Endothelial cell of umbilical vein (primary cell): Measurements from ENCODE around the gene PVRIG. TPM values are rescaled to one million over a fixed set of nuclear protein-coding genes. Genes with fewer than 3 reads are reported as not detected.
A peak's percentile ranks its signal among the peaks of the same experiment; 100 is the strongest.
"Not testable (repeated sequence)": the region's sequence is repeated elsewhere in the genome, so short reads cannot be mapped to it uniquely, and the experiment has no call there.

Source experiments
- BruUV-seq: library from RNA; stranded (reverse); fragments of 400-500 nt; replicated peaks from 2 replicates; lab custom pipeline; 2021; lab: Mats Ljungman, UMichigan
- CTCF ChIA-PET: fragments of 300-600, 350-600 bp; sonication (Branson Sonifier 250); formaldehyde crosslinking; loops from one replicate; lab custom pipeline; 2021; ENCODE audit warnings: antibody characterized with exemption, inconsistent platforms; lab: Charles Lee
- POLR2A ChIA-PET: fragments of 300-600, 350-600 bp; sonication (Branson Sonifier 250); formaldehyde crosslinking; loops from one replicate; lab custom pipeline; 2021; ENCODE audit warnings: antibody characterized with exemption, inconsistent platforms; lab: Charles Lee
- DNase-seq: peaks from one replicate; pipeline ENCODE4 v3.0.0-alpha.2; 2011; ENCODE audit warnings: low read depth, low spot score
- FAIRE-seq: peaks from 2 replicates; lab custom pipeline; 2011; peaks lifted over from hg19 to GRCh38; lab: Jason Lieb, UNC
- H2AFZ ChIP-seq: 2 replicates; pipeline ENCODE4 v1.6.0; 2012; ENCODE audit warnings: low read depth, low read length, control low read depth, inconsistent platforms
- H3K27ac ChIP-seq: 2 replicates; pipeline ENCODE4 v1.5.1; 2011; ENCODE audit warnings: low read depth, mild to moderate bottlenecking, control low read depth, low read length, moderate library complexity; ENCODE audit not compliant: insufficient read depth
- H3K27me3 ChIP-seq, 2 experiments: 2 replicates each; pipeline versions ENCODE4 v1.6.0 to v1.6.1; 2011; ENCODE audit warnings: low read length in 2 of 2, mixed read lengths in 1 of 2; ENCODE audit not compliant: control insufficient read depth in 2 of 2, insufficient read depth in 2 of 2
- H3K36me3 ChIP-seq, 2 experiments: 2 replicates in 1 of 2; 3 replicates in 1 of 2; pipeline ENCODE4 v1.5.1; 2011; ENCODE audit warnings: low read length in 2 of 2, mild to moderate bottlenecking in 1 of 2, moderate library complexity in 1 of 2; ENCODE audit not compliant: control insufficient read depth in 2 of 2, insufficient read depth in 2 of 2; ENCODE audit errors: extremely low read depth in 1 of 2
- H3K4me1 ChIP-seq: 3 replicates; pipeline ENCODE4 v1.5.1; 2011; ENCODE audit warnings: mild to moderate bottlenecking, low read length; ENCODE audit not compliant: control insufficient read depth, insufficient read depth; ENCODE audit errors: extremely low read depth
- H3K4me2 ChIP-seq: 2 replicates; pipeline ENCODE4 v1.6.1; 2011; ENCODE audit warnings: low read length, control low read depth, mixed read lengths; ENCODE audit not compliant: insufficient read depth
- H3K4me3 ChIP-seq, 3 experiments: fragments of 200-600 bp in 1 of 3; sonication (generic), shearing (Covaris generic) in 1 of 3; replicated peaks in 1 of 3; 2 replicates each; pipeline ENCODE4 v1.5.1; 2011 to 2016; ENCODE audit warnings: control low read depth in 3 of 3, low read length in 3 of 3, mild to moderate bottlenecking in 2 of 3, inconsistent platforms in 1 of 3, low read depth in 1 of 3, moderate library complexity in 1 of 3; ENCODE audit not compliant: insufficient read depth in 1 of 3
- H3K79me2 ChIP-seq: 2 replicates; pipeline ENCODE4 v1.6.0; 2012; ENCODE audit warnings: low read length, inconsistent platforms; ENCODE audit not compliant: control insufficient read depth, insufficient read depth
- H3K9ac ChIP-seq: replicated peaks from 2 replicates; pipeline ENCODE3; 2011; ENCODE audit warnings: low read length, control low read depth; ENCODE audit not compliant: insufficient read depth; ENCODE audit errors: extremely low read depth
- H3K9me1 ChIP-seq: replicated peaks from 3 replicates; pipeline ENCODE4 v1.6.0; 2011; ENCODE audit warnings: mild to moderate bottlenecking, low read length; ENCODE audit not compliant: control insufficient read depth, insufficient read depth; ENCODE audit errors: extremely low read depth
- H3K9me3 ChIP-seq: replicated peaks from 2 replicates; pipeline ENCODE4 v1.5.1; 2012; ENCODE audit warnings: low read length, inconsistent platforms; ENCODE audit not compliant: control insufficient read depth, insufficient read depth
- H4K20me1 ChIP-seq: replicated peaks from 2 replicates; pipeline ENCODE3; 2011; ENCODE audit warnings: mild to moderate bottlenecking, low read length; ENCODE audit not compliant: control insufficient read depth, insufficient read depth; ENCODE audit errors: extremely low read depth
- CTCF ChIP-seq, 2 donors: IDR thresholded peaks; 1 replicate in 1 of 2; 2 replicates in 1 of 2; pipeline ENCODE4 v1.5.1; 2011; ENCODE audit warnings: low read length in 2 of 2, mild to moderate bottlenecking in 2 of 2, moderate library complexity in 2 of 2, control low read depth in 1 of 2, inconsistent platforms in 1 of 2, low read depth in 1 of 2; ENCODE audit not compliant: insufficient read depth in 1 of 2; ENCODE audit errors: extremely low read depth in 1 of 2
- EZH2 ChIP-seq: IDR thresholded peaks from 2 replicates; pipeline ENCODE4 v1.6.1; 2012; ENCODE audit warnings: borderline replicate concordance, low read depth, mild to moderate bottlenecking, moderate library complexity, low read length, inconsistent platforms; ENCODE audit not compliant: severe bottlenecking
- GATA2 ChIP-seq: IDR thresholded peaks from 2 replicates; pipeline ENCODE4 v1.7.0; 2011; ENCODE audit warnings: low read depth, mild to moderate bottlenecking, moderate library complexity, mixed read lengths, low read length; ENCODE audit not compliant: insufficient read length, insufficient read depth
- JUN ChIP-seq: IDR thresholded peaks from 2 replicates; pipeline ENCODE4 v1.6.1; 2011; ENCODE audit warnings: borderline replicate concordance, low read depth; ENCODE audit not compliant: insufficient read length, insufficient read depth
- MYC ChIP-seq: IDR thresholded peaks from one replicate; pipeline ENCODE4 v1.6.1; 2011; ENCODE audit warnings: mild to moderate bottlenecking, low read depth, low read length
- POLR2A ChIP-seq: IDR thresholded peaks from 2 replicates; pipeline ENCODE4 v1.6.1; 2012; ENCODE audit warnings: low read depth, mild to moderate bottlenecking, control low read depth, low read length
- POLR2AphosphoS5 ChIP-seq: IDR thresholded peaks from 2 replicates; pipeline ENCODE4 v1.6.1; 2012; ENCODE audit warnings: low read depth, mild to moderate bottlenecking, control low read depth, low read length, moderate library complexity; ENCODE audit not compliant: insufficient read depth
- dilution Hi-C: fragments of 300-500 bp; cut with MboI; formaldehyde crosslinking; loops from one replicate; pipeline ENCODE4 v1.15.0; 2019; ENCODE audit warnings: low sequenced_read_pairs; ENCODE audit not compliant: extremely low pct_ligation_motif_present
- intact Hi-C: fragments of 100-400 bp; cut with micrococcal nuclease; formaldehyde crosslinking; loops from one replicate; pipeline ENCODE4 v1.10.0; 2022
- polyA plus RNA-seq, 4 experiments: library from polyadenylated mRNA; depleted of rRNA in 3 of 4; stranded (reverse) in 3 of 4; unstranded in 1 of 4; fragments of >200 nt; gene quantifications; 2 replicates each; pipeline versions ENCODE4 v1.2.1 to v1.2.3, GENCODE V29; 2011 to 2012; ENCODE audit warnings: missing spikeins in 1 of 4
- total RNA-seq: library from RNA; stranded (reverse); gene quantifications from 2 replicates; pipeline ENCODE4 v1.2.3, GENCODE V29; 2021

The PVRIG gene
- total and polyA plus RNA-seq, 2 donors (not counting 3 experiments of a cell fraction or from before 2014, with no cell fraction given): 0.80 TPM; not detected in 1

DNA sequence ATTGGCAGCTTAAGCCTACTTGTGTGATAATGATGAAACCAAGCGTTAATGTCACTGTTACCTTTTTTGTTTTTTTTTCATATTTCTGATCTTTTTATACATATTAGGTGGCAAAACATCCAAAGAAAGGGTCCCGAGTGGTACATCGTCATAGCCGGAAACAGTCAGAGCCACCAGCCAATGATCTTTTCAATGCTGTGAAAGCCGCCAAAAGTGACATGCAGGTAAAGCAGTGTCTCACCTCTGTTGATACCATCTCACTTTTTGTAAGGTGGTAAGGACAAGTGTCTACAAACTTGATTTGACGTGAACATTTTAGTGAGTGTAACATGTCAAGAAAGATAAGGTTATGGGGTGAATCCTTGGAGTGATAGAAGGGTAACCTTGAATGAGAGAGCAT lies 37.1 kb upstream of the PVRIG start:
- H3K4me2 ChIP-seq, dilution Hi-C loops, H3K4me3 ChIP-seq, H3K4me1 ChIP-seq, H3K9me3 ChIP-seq, DNase-seq, H2AFZ ChIP-seq, H3K9ac ChIP-seq, POLR2A ChIA-PET, BruUV-seq, H3K36me3 ChIP-seq, H3K27me3 ChIP-seq, H3K27ac ChIP-seq, H4K20me1 ChIP-seq, H3K9me1 ChIP-seq, intact Hi-C loops, H3K79me2 ChIP-seq: not testable (repeated sequence)
- peak; percentile 35 for FAIRE-seq
- CTCF ChIA-PET: interaction anchor here (0.9 kb wide), 1 partner anchor 11 kb away, joined by 3 read pairs; no protein-coding TSS in a partner anchor

- BruUV-seq, H3K4me1 ChIP-seq, H3K27ac ChIP-seq, CTCF ChIA-PET, H3K36me3 ChIP-seq, H3K4me2 ChIP-seq, dilution Hi-C loops, H3K4me3 ChIP-seq, H3K9me3 ChIP-seq, FAIRE-seq, H4K20me1 ChIP-seq, H3K79me2 ChIP-seq, POLR2A ChIA-PET, H3K9ac ChIP-seq, intact Hi-C loops, H3K9me1 ChIP-seq, H2AFZ ChIP-seq, DNase-seq, H3K27me3 ChIP-seq: not testable (repeated sequence)
Measured at GRCh38 chr7:100183090-100183489, 36.7 kb upstream of the PVRIG start.

DNA sequence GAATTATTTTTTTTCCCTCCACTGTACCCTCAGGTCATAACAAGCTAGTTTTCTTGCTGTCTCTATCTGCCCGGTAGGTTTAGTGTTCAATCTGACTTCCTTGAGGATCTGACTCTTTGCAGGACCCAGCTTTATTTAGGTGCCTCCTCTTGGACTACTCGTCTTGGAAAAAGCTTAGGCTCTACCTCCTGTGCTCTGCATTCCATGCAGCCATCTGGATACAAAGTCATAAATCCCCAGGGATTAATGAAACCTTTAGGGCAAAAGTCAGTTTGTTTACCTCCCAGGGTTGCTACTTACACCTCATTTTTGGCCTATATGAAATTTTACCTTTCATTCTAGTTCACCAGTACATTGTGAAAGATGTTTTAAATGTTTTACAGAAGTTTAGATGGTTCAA lies 34.0 kb upstream of the PVRIG start:
- no peak overlapping the region for H3K9ac ChIP-seq
- dilution Hi-C loops: no loop called here
- ChIA-PET POLR2A (no interaction called here), CTCF (interaction anchor here (1.2 kb wide), 1 partner anchor 17 kb away, joined by 4 read pairs; the partner anchor contains the start of gene GAL3ST4)
- BruUV-seq: no TSS peak
- H3K36me3 ChIP-seq: no peaks in the 10 kb centered on the region
- no peak for TF ChIP-seq POLR2AphosphoS5
- TF ChIP-seq CTCF (IDR thresholded peaks at IDR 0.05; ENCODE audit: extremely low read depth in 1 of 2, insufficient read depth in 1 of 2, low read depth in 1 of 2, low read length in 2 of 2): no peak
- no peak for TF ChIP-seq JUN
- TF ChIP-seq EZH2: no peak
- TF ChIP-seq POLR2A: no peak
- no peak for TF ChIP-seq MYC
- TF ChIP-seq GATA2: no peak
- H3K79me2 ChIP-seq: no peaks in the 10 kb centered on the region
- H3K4me2 ChIP-seq: no peak overlapping the region
- H3K9me3 ChIP-seq: no peaks in the 10 kb centered on the region
- DNase-seq (no peak), FAIRE-seq (no peak)
- intact Hi-C loops: no loop called here
- H3K9me1 ChIP-seq: no peaks in the 10 kb centered on the region
- peaks cover 2 to 4% of the 10 kb centered on the region in 2 experiments for H3K27me3 ChIP-seq
- H3K27ac ChIP-seq: no peak overlapping the region
- no peak overlapping the region for H3K4me3 ChIP-seq
- H3K4me1 ChIP-seq: no peaks in the 10 kb centered on the region
- H4K20me1 ChIP-seq: no peaks in the 10 kb centered on the region
- no peak overlapping the region for H2AFZ ChIP-seq
